ENCODE measurements around the gene AVEN.
"Not testable (repeated sequence)": the region's sequence is repeated elsewhere in the genome, so short reads cannot be mapped to it uniquely, and the experiment has no call there.

AVEN gene

GRCh38 chr15:34038871-34039789 lies at the start of gene AVEN:
Gene AVEN (minus strand): TSS chr15:34039204. CDS start chr15:34039046, 158 bp downstream.
- DNase-seq = peak; percentile 86

DNA sequence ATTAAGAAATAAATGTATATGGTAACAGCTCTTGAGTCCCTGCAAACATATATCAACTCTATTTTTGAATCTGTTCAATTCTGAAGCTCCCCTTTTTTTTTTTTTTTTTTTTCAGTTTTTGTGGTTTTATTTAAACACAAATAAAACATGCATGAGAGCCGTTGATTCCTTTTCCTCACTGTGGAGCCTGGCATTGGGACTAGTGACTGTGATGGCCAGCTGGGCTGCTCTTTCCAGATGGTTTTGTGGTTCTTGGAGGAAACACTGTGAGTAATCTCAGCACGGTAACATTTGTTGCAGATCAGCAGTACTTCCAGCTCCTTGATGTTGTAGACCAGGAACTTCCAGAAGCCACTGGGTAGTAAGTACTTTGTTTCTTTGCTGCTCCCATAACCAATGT lies 46.7 kb upstream of the AVEN start:
- DNase-seq = no peak

GRCh38 chr15:34084086-34084485 lies 45.1 kb upstream of the AVEN start:
- DNase-seq = no peak

DNA sequence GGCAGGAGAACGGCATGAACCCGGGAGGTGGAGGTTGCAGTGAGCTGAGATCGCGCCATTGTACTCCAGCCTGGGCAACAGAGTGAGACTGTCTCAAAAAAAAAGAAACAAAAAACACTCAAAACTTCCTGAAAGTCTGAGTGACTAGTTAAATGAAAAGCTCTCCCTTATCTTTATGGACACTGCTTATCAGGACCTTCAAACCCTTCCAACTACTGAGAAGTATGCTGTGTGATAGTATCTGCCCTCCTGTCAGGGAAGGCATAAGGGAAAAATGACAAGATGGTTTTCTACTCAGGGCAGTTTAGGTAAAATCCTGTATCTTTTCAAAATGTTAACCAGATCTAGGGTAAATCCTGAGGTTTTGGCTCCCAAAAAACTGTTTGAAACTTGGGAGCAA lies 40.9 kb upstream of the AVEN start:
- no peak for DNase-seq

- DNase-seq = no peak
Observed at GRCh38 chr15:34078900-34079299, 39.9 kb upstream of the AVEN start.

GRCh38 chr15:34076785-34077184 lies 37.8 kb upstream of the AVEN start:
- DNase-seq = no peak

GRCh38 chr15:34070003-34070402 lies 31.0 kb upstream of the AVEN start:
- no peak for DNase-seq

DNA sequence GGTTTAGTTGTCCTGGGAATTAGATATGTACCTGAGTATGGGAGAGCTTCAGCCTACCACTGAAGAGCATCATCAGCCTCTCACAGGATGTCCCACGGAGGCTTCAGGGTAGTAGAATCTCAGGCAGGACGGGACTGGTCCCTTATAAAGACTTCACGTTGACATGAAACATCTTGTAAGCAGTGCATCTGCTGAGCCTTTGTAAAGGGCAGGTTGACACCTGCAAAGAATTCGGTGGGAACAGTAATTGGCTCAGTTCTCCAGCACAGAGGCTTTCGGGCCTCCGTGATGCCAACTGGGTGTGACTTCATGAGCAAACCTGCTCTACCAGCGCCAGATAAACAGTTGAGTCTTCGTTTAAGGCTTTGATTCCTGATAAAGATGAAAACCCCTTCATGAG lies 26.9 kb upstream of the AVEN start:
- no peak for DNase-seq

- no peak for DNase-seq
Observed at GRCh38 chr15:34065261-34065660, 26.3 kb upstream of the AVEN start.

DNA sequence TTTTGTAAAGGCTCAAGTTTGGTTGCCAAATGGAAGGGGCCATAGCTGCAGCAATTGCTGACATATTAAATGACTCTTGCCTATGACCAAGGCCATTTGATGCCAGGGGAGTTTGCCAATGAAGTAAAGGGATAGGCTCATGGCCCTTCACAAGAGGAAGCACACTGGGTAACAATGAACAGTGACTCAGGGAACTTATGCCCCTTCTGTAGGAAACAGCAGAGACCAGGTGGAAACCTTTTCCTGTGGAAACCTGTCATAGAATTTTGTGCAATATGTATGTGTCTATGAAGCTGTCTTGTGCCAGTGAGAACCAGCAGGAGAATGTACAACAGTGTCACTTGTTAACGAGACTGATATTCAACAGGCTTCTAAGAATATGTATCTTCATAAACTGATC lies 25.4 kb upstream of the AVEN start:
- no peak for DNase-seq

- DNase-seq = no peak
Observed at GRCh38 chr15:34059946-34060345, 20.9 kb upstream of the AVEN start.

GRCh38 chr15:34059476-34059875 lies 20.5 kb upstream of the AVEN start:
- DNase-seq = no peak

GRCh38 chr15:34056911-34057310 lies 17.9 kb upstream of the AVEN start:
- no peak for DNase-seq

GRCh38 chr15:34055868-34056595 lies 17.0 kb upstream of the AVEN start:
- no peak for DNase-seq

DNA sequence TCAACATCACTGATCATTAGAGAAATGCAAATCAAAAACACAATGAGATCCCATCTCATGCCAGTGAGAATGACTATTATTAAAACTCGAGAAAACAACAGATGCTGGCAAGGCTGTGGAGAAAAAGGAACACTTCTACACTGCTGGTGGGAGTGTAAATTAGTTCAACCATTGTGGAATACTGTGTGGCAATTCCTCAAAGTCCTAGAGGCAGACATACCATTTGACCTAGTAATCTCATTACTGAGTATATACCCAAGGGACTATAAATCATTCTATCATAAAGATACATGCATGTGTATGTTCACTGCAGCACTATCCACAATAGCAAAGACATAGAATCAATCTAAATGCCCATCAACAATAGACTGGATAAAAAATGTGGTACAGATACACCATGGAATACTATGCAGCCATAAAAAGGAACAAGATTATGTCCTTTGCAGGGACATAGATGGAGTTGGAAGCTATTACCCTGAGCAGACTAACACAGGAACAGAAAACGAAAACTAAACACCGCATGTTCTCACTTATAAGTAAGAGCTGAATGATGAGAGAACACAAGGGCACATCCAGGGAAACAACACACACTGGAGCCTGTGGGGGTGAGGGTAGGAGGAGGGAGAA lies 15.2 kb upstream of the AVEN start:
- no peak for DNase-seq

DNA sequence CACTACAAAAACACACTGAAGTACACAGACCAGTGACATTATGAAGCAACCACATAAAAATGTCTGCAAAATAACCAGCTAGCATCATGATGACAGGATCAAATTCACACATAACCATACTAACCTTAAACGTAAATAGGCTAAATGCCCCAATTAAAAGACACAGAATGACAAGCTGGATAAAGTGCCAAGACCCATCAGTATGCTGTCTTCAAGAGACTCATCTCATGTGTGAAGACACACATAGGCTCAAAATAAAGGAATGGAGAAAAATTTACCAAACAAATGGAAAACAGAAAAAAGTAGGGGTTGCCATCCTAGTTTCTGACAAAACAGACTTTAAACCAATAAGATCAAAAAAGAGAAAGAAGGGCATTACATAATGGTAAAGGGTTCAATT lies 11.4 kb upstream of the AVEN start:
- DNase-seq = not testable (repeated sequence)

GRCh38 chr15:34049112-34049511 lies 10.1 kb upstream of the AVEN start:
- DNase-seq = no peak

GRCh38 chr15:34047893-34048775 lies 9.1 kb upstream of the AVEN start:
- no peak for DNase-seq

DNA sequence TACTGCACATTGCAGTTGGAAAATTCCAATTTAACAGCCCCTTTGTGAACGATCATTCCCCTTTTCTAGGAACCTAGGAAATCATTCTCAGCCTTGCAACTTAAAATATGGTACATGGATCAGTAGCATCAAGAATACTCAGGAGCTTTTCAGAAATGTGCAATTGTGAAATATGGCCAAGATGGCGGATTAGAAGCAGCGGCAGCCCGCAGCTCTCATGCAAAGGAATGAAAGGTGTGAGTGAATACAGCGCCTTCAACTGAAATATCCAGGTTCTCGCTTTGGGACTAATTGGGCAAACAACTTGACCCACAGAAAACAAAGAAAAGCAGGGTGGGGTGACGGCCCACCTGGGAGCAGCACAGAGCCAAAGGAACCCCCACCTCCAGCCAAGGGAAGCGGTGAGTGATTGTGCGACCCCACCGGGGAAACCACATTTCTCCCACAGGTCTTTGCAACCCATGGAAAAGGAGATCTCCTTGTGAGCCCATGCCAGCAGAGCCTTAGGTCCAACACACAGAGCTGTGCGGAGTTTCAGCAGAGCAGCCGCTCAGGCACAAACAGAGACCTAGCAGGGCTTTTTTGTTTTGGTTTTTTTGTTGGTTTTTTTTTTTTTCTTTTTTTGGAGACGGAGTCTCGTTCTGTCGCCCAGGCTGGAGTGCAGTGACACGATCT lies 7.6 kb upstream of the AVEN start:
- DNase-seq = no peak

- no peak for DNase-seq
Observed at GRCh38 chr15:34043813-34044212, 4.8 kb upstream of the AVEN start.

DNA sequence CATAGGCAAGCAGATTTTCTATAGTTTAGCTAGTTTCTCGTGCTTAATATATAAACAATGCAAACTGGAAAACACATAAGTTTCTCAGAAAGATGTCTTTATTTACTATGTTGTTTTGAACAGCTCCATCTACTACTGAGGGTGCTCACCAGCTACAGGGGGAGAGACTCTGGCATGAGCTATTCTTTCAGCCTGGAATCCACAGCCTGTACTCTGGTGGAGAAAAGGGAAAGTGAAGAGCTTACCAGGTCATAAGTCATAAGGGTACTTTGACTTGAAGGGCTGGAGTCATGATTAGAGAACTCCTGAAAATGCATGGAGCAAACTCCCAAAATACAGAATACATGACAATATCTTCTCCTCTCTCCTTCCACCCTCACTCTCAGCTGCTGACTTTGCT lies 4.4 kb upstream of the AVEN start:
- DNase-seq = no peak

DNA sequence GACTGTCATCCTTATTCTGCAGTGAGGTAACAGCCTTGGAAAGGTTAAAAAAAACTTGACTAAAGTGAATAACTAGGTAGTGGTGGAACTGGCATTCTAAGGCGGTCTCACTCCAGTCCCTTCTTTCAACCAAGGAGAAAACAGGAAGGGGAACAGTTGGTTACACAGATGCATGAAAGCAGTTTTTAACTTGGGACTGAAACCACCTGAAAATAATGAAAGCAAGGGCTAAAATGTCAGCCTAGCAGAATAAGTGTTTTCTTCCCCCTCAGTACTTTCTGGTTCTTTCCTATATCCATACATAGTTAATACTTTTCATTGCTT lies 748 bp upstream of the AVEN start:
- DNase-seq = no peak
